Activated CD8-positive, alpha-beta T cell treated with anti-CD3 and anti-CD28 coated beads for 36 hours (primary cell): ENCODE measurements around the gene SLC27A2. TPM values are rescaled to one million over a fixed set of nuclear protein-coding genes. Genes with fewer than 3 reads are reported as not detected.

ENCODE experiments used
- ATAC-seq: fragments of 200-7000 bp; cut with Tn5 transposase; one replicate; pipeline ENCODE4 v1.10.0; 2021; ENCODE audit warnings: mild to moderate bottlenecking, moderate library complexity
- CTCF ChIA-PET: fragments of 350-600 bp; sonication (Branson Sonifier 250); formaldehyde crosslinking; loops from one replicate; lab custom pipeline; 2021; ENCODE audit warnings: antibody characterized with exemption; lab: Charles Lee
- POLR2A ChIA-PET: fragments of 350-600 bp; sonication (Branson Sonifier 250); formaldehyde crosslinking; loops from one replicate; lab custom pipeline; 2021; ENCODE audit warnings: antibody characterized with exemption; lab: Charles Lee
- DNase-seq: peaks from one replicate; pipeline ENCODE4 v3.0.0-alpha.2; 2020
- H3K27ac Mint-ChIP-seq: one replicate; pipeline ENCODE4 v1.8.0; 2021; ENCODE audit warnings: mild to moderate bottlenecking, mixed read lengths
- H3K27me3 Mint-ChIP-seq: one replicate; pipeline ENCODE4 v1.8.0; 2021; ENCODE audit warnings: mixed read lengths
- H3K36me3 Mint-ChIP-seq: one replicate; pipeline ENCODE4 v1.8.0; 2021; ENCODE audit warnings: low read depth, mixed read lengths
- H3K4me1 Mint-ChIP-seq: one replicate; pipeline ENCODE4 v1.8.0; 2021; ENCODE audit warnings: low read depth, mixed read lengths
- H3K4me3 Mint-ChIP-seq: one replicate; pipeline ENCODE4 v1.8.0; 2021; ENCODE audit warnings: mild to moderate bottlenecking, moderate library complexity, mixed read lengths
- H3K9me3 Mint-ChIP-seq: one replicate; pipeline ENCODE4 v1.8.0; 2021; ENCODE audit warnings: mixed read lengths
- CTCF ChIP-seq: fragments of 200-600 bp; IDR thresholded peaks from one replicate; pipeline ENCODE4 v1.8.0; 2022; ENCODE audit warnings: antibody characterized with exemption, mild to moderate bottlenecking
- intact Hi-C: fragments of 100-400 bp; cut with micrococcal nuclease; formaldehyde crosslinking; loops from one replicate; pipeline ENCODE4 v1.10.0; 2022
- total RNA-seq, 2 experiments: library from RNA; stranded (reverse); gene quantifications; one replicate each; pipeline ENCODE4 v1.2.3, GENCODE V29; 2021

Gene SLC27A2
- total RNA-seq, 2 experiments from 2014 or later, result 9.8 to 9.9 TPM

GRCh38 chr15:50275908-50276307 is 93.9 kb downstream of the SLC27A2 start:
- peaks cover 28% of the 10 kb centered on the region for H3K4me1 Mint-ChIP-seq
- no peak for TF ChIP-seq CTCF
- H3K4me3 Mint-ChIP-seq, result no peak overlapping the region
- peaks cover 10% of the 10 kb centered on the region for H3K36me3 Mint-ChIP-seq
- POLR2A ChIA-PET, result no interaction called here
- H3K27ac Mint-ChIP-seq, result no peak overlapping the region
- no peak for DNase-seq
- CTCF ChIA-PET, result interaction anchor here (1.0 kb wide), 1 partner anchor 13 kb away, joined by 3 read pairs; no protein-coding TSS in a partner anchor
- intact Hi-C loops, result no loop called here
- H3K27me3 Mint-ChIP-seq, result no peaks in the 10 kb centered on the region
- ATAC-seq, result peak; percentile 34
- H3K9me3 Mint-ChIP-seq, result no peaks in the 10 kb centered on the region

- Mint-ChIP-seq H3K4me1 (peaks cover 28% of the 10 kb centered on the region), H3K36me3 (peaks cover 10% of the 10 kb centered on the region), H3K27ac (peak overlapping the region; percentile 0), H3K9me3 (no peaks in the 10 kb centered on the region), H3K27me3 (no peaks in the 10 kb centered on the region), H3K4me3 (no peak overlapping the region)
- ATAC-seq (no peak), DNase-seq (no peak)
- intact Hi-C loops, result no loop called here
- ChIA-PET CTCF (interaction anchor here (1.3 kb wide), 1 partner anchor 39 kb away, joined by 4 read pairs; no protein-coding TSS in a partner anchor), POLR2A (no interaction called here)
- no peak for TF ChIP-seq CTCF
These were observed 95.4 kb downstream of the SLC27A2 start for GRCh38 chr15:50277370-50277769.

GRCh38 chr15:50278496-50278895 is 96.5 kb downstream of the SLC27A2 start:
- ChIA-PET POLR2A (interaction anchor here (1.0 to 2.4 kb wide), 2 partner anchors 16 to 67 kb away, joined by 3 to 8 read pairs; no protein-coding TSS in a partner anchor), CTCF (interaction anchor here (1.3 kb wide), 1 partner anchor 37 kb away, joined by 4 read pairs; no protein-coding TSS in a partner anchor)
- no peaks in the 10 kb centered on the region for H3K9me3 Mint-ChIP-seq
- peaks cover 10% of the 10 kb centered on the region for H3K36me3 Mint-ChIP-seq
- no peak for TF ChIP-seq CTCF
- H3K27me3 Mint-ChIP-seq, result no peaks in the 10 kb centered on the region
- ATAC-seq (no peak), DNase-seq (no peak)
- peaks cover 28% of the 10 kb centered on the region for H3K4me1 Mint-ChIP-seq
- intact Hi-C loops, result no loop called here
- H3K4me3 Mint-ChIP-seq, result no peak overlapping the region
- peak overlapping the region; percentile 37 for H3K27ac Mint-ChIP-seq

- no peak overlapping the region for H3K4me3 Mint-ChIP-seq
- no peak for ATAC-seq
- H3K27ac Mint-ChIP-seq, result no peak overlapping the region
- POLR2A ChIA-PET, result interaction anchor here (2.4 kb wide), 1 partner anchor 18 kb away, joined by 8 read pairs; no protein-coding TSS in a partner anchor
- H3K4me1 Mint-ChIP-seq, result peaks cover 24% of the 10 kb centered on the region
- no peak for TF ChIP-seq CTCF
- no peaks in the 10 kb centered on the region for H3K9me3 Mint-ChIP-seq
- H3K36me3 Mint-ChIP-seq, result peaks cover 16% of the 10 kb centered on the region
- intact Hi-C loops, result no loop called here
- CTCF ChIA-PET, result no interaction called here
- DNase-seq, result no peak
- H3K27me3 Mint-ChIP-seq, result no peaks in the 10 kb centered on the region
These were observed 98.3 kb downstream of the SLC27A2 start for GRCh38 chr15:50280271-50280670.

GRCh38 chr15:50281427-50281826 is 99.4 kb downstream of the SLC27A2 start:
- ATAC-seq (no peak), DNase-seq (no peak)
- ChIA-PET CTCF (no interaction called here), POLR2A (no interaction called here)
- peaks cover 14% of the 10 kb centered on the region for H3K4me1 Mint-ChIP-seq
- intact Hi-C loops, result no loop called here
- TF ChIP-seq CTCF, result no peak
- H3K27ac Mint-ChIP-seq, result no peak overlapping the region
- H3K36me3 Mint-ChIP-seq, result peaks cover 17% of the 10 kb centered on the region
- no peaks in the 10 kb centered on the region for H3K9me3 Mint-ChIP-seq
- H3K4me3 Mint-ChIP-seq, result no peak overlapping the region
- no peaks in the 10 kb centered on the region for H3K27me3 Mint-ChIP-seq

Other genes with a start within 250 kb of the SLC27A2 start
- 1 to 10 TPM; 4.6 to 5.8 TPM for gene ATP8B4, start 63.0 kb upstream of the SLC27A2 start, total RNA-seq
- gene HDC, start 83.5 kb downstream of the SLC27A2 start, total RNA-seq, result not detected
- gene GABPB1, start 173.0 kb downstream of the SLC27A2 start, total RNA-seq, result 10 to 100 TPM; 33.2 to 36.2 TPM
- gene USP8, start 242.2 kb downstream of the SLC27A2 start, total RNA-seq, result 10 to 100 TPM; 39.7 to 43.7 TPM